ENCODE measurements around the gene ZMYND19.

ZMYND19 gene

DNA sequence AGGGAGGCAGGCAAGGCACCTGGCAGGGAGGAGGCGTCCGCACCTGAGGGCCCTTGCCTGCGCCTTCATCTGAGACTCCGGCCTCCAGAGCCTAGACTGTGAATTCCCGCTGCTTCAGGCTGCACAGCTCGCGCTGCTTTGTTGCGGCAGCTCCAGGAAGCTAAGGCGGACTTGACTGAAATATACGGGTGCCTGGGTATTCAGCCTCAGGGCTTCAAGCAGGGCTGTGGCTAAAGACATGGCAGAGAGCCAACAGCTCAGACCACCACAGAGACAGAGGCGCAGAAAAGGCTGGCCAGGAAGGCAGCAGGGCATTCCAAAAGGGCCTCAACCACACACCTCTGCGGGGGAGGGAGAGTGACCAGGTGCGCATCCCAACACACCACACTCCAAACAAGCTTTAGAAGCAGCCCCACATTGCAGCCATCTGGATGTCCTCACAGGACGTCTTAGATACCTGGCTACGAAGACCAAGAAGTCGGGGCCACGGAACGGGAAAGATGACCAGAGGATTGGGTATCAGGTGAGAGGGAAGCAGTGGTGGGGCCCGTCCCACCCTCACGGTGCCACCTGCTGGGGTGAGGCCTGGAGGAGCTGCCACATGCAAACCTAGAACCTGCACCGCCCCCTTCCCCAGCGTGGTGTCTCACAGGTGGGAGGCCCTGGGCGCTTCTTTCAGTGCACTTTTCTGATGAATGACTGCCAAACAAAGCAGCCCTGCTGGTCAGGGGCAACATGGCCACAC, 9.9 kb downstream of the ZMYND19 start:
- TF ChIP-seq, protein P1, sequence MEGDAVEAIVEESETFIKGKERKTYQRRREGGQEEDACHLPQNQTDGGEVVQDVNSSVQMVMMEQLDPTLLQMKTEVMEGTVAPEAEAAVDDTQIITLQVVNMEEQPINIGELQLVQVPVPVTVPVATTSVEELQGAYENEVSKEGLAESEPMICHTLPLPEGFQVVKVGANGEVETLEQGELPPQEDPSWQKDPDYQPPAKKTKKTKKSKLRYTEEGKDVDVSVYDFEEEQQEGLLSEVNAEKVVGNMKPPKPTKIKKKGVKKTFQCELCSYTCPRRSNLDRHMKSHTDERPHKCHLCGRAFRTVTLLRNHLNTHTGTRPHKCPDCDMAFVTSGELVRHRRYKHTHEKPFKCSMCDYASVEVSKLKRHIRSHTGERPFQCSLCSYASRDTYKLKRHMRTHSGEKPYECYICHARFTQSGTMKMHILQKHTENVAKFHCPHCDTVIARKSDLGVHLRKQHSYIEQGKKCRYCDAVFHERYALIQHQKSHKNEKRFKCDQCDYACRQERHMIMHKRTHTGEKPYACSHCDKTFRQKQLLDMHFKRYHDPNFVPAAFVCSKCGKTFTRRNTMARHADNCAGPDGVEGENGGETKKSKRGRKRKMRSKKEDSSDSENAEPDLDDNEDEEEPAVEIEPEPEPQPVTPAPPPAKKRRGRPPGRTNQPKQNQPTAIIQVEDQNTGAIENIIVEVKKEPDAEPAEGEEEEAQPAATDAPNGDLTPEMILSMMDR (IDR thresholded peaks at IDR 0.05; ENCODE audit: low read depth, low read length): no peak
- Histone ChIP-seq H3K36me3 (peaks cover 46% of the 10 kb centered on the region), H3K4me3 (ENCODE audit: low read depth, low read length) (no peak overlapping the region), H3K27me3 (no peaks in the 10 kb centered on the region), H3K9me3 (no peaks in the 10 kb centered on the region), H3K4me1 (no peaks in the 10 kb centered on the region; the same call in 1 of the 2 replicates)
- peak; percentile 47 for DNase-seq

DNA sequence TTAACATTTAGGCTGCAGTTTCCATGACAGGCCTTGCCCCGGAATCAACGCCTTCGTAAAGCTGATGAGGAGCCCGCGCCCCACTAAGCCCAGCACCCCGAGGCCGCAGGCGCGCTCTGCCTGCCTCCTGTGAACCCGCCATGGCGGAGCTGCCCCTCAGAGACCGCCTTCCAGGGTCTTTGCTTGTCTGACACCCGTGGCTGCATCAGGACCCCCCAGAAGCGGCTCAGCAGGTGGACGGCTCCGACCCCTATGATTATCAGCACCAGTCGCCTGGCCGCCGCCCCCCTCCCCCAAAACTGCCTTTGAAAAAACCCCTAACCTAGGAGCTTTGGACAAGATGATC, 11.1 kb downstream of the ZMYND19 start:
- Histone ChIP-seq H3K27me3 (no peaks in the 10 kb centered on the region), H3K36me3 (peaks cover 49% of the 10 kb centered on the region), H3K4me1 (no peaks in the 10 kb centered on the region; the same call in 1 of the 2 replicates), H3K9me3 (no peaks in the 10 kb centered on the region), H3K4me3 (ENCODE audit: low read depth, low read length) (peak overlapping the region; percentile 89)
- no peak for DNase-seq
- TF ChIP-seq, protein P1 (IDR thresholded peaks at IDR 0.05; ENCODE audit: low read depth, low read length): no peak

DNA sequence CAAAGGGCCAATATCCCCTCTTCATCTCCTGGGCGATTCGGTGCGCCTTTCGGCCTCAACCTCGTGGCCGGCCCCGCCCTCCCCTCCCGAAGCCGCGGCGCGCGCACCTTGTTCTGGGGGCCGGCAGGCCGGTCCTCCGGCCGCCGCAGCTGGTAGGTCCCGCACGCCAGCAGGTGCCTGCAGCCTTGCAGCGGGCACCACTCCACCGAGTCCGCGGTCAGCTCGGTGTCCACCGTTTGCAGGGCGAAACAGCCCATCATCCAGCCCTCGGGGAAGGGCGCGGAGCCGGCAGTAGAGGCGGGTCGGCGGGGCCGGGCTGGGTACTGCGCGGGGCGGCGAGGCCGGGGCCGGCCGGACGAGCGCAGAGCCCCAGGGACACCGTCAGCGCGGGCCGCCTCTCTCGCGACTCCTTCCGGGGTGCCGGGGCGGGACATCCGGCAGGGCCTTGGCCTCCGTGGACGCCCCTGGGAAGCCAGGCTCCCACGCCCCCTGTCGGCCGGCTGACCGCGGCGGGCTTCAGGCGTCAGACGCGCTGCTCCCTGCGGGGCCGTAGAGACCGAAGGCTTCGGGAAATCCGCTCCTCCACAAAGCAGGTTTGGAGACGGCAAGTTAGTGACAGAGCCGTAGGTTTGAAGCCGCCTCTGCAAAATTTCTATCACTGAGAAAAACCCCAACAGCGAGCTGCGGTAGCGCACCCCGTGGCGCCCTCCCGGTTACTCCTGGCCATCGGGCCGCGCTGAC, 11.6 kb downstream of the ZMYND19 start, which contains the start of gene DPH7:
DPH7 (minus strand) TSS at position 408 of the 741 bp plus-strand sequence; CDS start at position 260, 148 bp downstream.
- DNase-seq: peak; percentile 99
- peak within 1 kb of the TSS; percentile 89 for H3K4me3 ChIP-seq (ENCODE audit: low read depth, low read length)
- TF ChIP-seq, protein P1 (IDR thresholded peaks at IDR 0.05; ENCODE audit: low read depth, low read length): peak; percentile 83
- no peaks in the 10 kb centered on the region for H3K27me3 ChIP-seq
- H3K36me3 ChIP-seq: peaks cover 51% of the 10 kb centered on the region
- H3K9me3 ChIP-seq: no peaks in the 10 kb centered on the region
- no peaks in the 10 kb centered on the region; the same call in 1 of the 2 replicates for H3K4me1 ChIP-seq

DNA sequence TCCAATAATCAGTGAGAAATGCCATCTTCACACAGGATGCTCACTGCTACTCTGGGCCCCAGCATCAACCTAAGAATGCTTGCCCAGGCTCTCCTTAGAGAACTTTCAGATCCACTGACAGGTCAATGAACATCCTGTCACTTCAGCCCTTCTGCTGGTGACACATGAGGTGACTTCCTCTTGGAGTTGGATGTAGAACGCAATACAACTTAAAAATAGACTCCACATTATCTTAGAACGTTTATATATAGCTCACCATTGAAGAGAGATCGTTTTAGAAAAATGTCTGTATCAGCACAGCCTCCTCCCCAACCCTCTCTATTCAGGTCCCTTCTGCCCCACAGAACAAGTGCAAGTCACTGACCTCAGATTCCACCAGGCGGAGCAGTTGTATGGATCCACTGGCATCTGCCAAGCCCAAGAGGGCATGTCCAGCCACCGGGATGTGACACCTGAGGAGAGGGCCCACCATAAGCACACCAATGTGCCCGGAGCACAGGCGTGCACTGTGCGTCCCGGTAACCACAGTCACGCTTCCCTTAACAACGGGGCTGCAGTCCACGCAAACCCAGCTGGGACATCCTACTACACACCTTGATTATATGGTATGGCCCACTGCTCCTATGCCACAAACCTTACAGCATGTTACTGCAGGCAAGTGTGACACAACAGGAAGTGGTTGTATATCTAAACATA, 14.4 kb downstream of the ZMYND19 start:
- no peaks in the 10 kb centered on the region for H3K9me3 ChIP-seq
- H3K4me3 ChIP-seq (ENCODE audit: low read depth, low read length): no peak overlapping the region
- no peaks in the 10 kb centered on the region for H3K27me3 ChIP-seq
- DNase-seq: no peak
- TF ChIP-seq, protein P1 (IDR thresholded peaks at IDR 0.05; ENCODE audit: low read depth, low read length): no peak
- H3K4me1 ChIP-seq: no peaks in the 10 kb centered on the region; the same call in 1 of the 2 replicates
- H3K36me3 ChIP-seq: peaks cover 44% of the 10 kb centered on the region

GRCh38 chr9:137575364-137575715, 15.0 kb downstream of the ZMYND19 start:
- Histone ChIP-seq H3K36me3 (peaks cover 49% of the 10 kb centered on the region), H3K4me1 (no peaks in the 10 kb centered on the region; the same call in 1 of the 2 replicates), H3K27me3 (no peaks in the 10 kb centered on the region), H3K9me3 (no peaks in the 10 kb centered on the region), H3K4me3 (ENCODE audit: low read depth, low read length) (no peak overlapping the region)
- no peak for DNase-seq
- TF ChIP-seq, protein P1 (IDR thresholded peaks at IDR 0.05; ENCODE audit: low read depth, low read length): no peak
